GM23338 (cell line): Measurements from ENCODE around the gene EFCAB8. TPM values are rescaled to one million over a fixed set of nuclear protein-coding genes. Genes with fewer than 3 reads are reported as not detected.

Experiments used
- ATAC-seq: fragments of 200-7000 bp; cut with Tn5 transposase; 3 replicates; pipeline ENCODE4 v1.9.1; 2020
- DNase-seq: peaks from one replicate; pipeline ENCODE4 v3.0.0-alpha.2; 2015; ENCODE audit warnings: low spot score
- H2AFZ ChIP-seq: fragments of 200-600 bp; sonication (generic); 2 replicates; pipeline ENCODE4 v1.8.0; 2016; ENCODE audit warnings: antibody characterized with exemption, mild to moderate bottlenecking, moderate library complexity
- H3F3A ChIP-seq: fragments of 200-600 bp; sonication (generic); replicated peaks from 2 replicates; pipeline ENCODE4 v1.8.0; 2017; ENCODE audit warnings: antibody characterized with exemption, mixed run types, low read depth
- H3K27ac ChIP-seq: fragments of 200-600 bp; sonication (generic); 2 replicates; pipeline ENCODE4 v1.6.1; 2016; ENCODE audit warnings: low read depth
- H3K27me3 ChIP-seq: fragments of 200-600 bp; sonication (generic); 2 replicates; pipeline ENCODE4 v1.8.0; 2016; ENCODE audit warnings: mild to moderate bottlenecking, mixed run types, moderate library complexity; ENCODE audit not compliant: insufficient read depth
- H3K36me3 ChIP-seq: fragments of 200-600 bp; sonication (generic); 2 replicates; pipeline ENCODE4 v1.8.0; 2016; ENCODE audit warnings: mild to moderate bottlenecking; ENCODE audit not compliant: insufficient read depth
- H3K4me1 ChIP-seq: fragments of 200-600 bp; sonication (generic); 2 replicates; pipeline ENCODE4 v1.8.0; 2016; ENCODE audit warnings: mild to moderate bottlenecking, moderate library complexity; ENCODE audit not compliant: insufficient read depth
- H3K4me2 ChIP-seq: fragments of 200-600 bp; sonication (generic); 2 replicates; pipeline ENCODE4 v1.7.1; 2017; ENCODE audit warnings: mixed run types
- H3K4me3 ChIP-seq: fragments of 200-600 bp; sonication (generic); 2 replicates; pipeline ENCODE4 v1.6.1; 2016; ENCODE audit warnings: mixed run types
- H3K79me2 ChIP-seq: fragments of 200-600 bp; sonication (generic); replicated peaks from 2 replicates; pipeline ENCODE4 v1.8.0; 2017; ENCODE audit warnings: mild to moderate bottlenecking; ENCODE audit not compliant: insufficient read depth
- H3K9me2 ChIP-seq: fragments of 200-600 bp; sonication (generic); 2 replicates; pipeline ENCODE4 v1.8.0; 2017; ENCODE audit not compliant: insufficient read depth
- H4K20me1 ChIP-seq: fragments of 200-600 bp; sonication (generic); replicated peaks from 2 replicates; pipeline ENCODE4 v1.8.0; 2017; ENCODE audit warnings: mild to moderate bottlenecking; ENCODE audit not compliant: insufficient read depth
- H3K27ac Mint-ChIP-seq: 2 replicates; pipeline ENCODE4 v1.8.0; 2020; ENCODE audit warnings: inconsistent platforms, mild to moderate bottlenecking, moderate library complexity, mixed read lengths
- H3K27me3 Mint-ChIP-seq: 3 replicates; pipeline ENCODE4 v1.8.0; 2022; ENCODE audit warnings: low read depth, mild to moderate bottlenecking, moderate library complexity, mixed read lengths, inconsistent platforms; ENCODE audit not compliant: insufficient read depth, poor library complexity
- H3K36me3 Mint-ChIP-seq: 3 replicates; pipeline ENCODE4 v1.8.0; 2021; ENCODE audit warnings: low read depth, mild to moderate bottlenecking, inconsistent platforms, moderate library complexity, mixed read lengths
- H3K4me1 Mint-ChIP-seq: 3 replicates; pipeline ENCODE4 v1.8.0; 2020; ENCODE audit warnings: mild to moderate bottlenecking, inconsistent platforms, mixed read lengths
- H3K4me3 Mint-ChIP-seq: 3 replicates; pipeline ENCODE4 v1.8.0; 2021; ENCODE audit warnings: moderate library complexity, mild to moderate bottlenecking, inconsistent platforms, mixed read lengths
- H3K9me3 Mint-ChIP-seq: 3 replicates; pipeline ENCODE4 v1.8.0; 2020; ENCODE audit warnings: moderate library complexity, mild to moderate bottlenecking, inconsistent platforms, mixed read lengths
- CREB1 ChIP-seq: fragments of 250-450 bp; sonication (Bioruptor Pico); IDR thresholded peaks from 2 replicates; pipeline ENCODE4 v1.5.0; 2020; ENCODE audit warnings: low read depth, mild to moderate bottlenecking, moderate library complexity
- EZH2 ChIP-seq: fragments of 200-600 bp; sonication (generic); IDR thresholded peaks from one replicate; pipeline ENCODE4 v1.8.0; 2017; ENCODE audit warnings: antibody characterized with exemption, mild to moderate bottlenecking, low read depth; ENCODE audit not compliant: unreplicated experiment
- JUNB ChIP-seq: IDR thresholded peaks from one replicate; pipeline ENCODE4 v1.6.1; 2016; ENCODE audit warnings: antibody characterized with exemption; ENCODE audit not compliant: unreplicated experiment
- NANOG ChIP-seq: IDR thresholded peaks from 2 replicates; pipeline ENCODE4 v1.6.1; 2016; ENCODE audit warnings: antibody characterized with exemption, borderline replicate concordance
- POLR2AphosphoS5 ChIP-seq: IDR thresholded peaks from 2 replicates; pipeline ENCODE4 v1.6.1; 2016; ENCODE audit warnings: antibody characterized with exemption, low read depth
- ZNF114 ChIP-seq: fragments of 250-450 bp; sonication (Bioruptor Pico); IDR thresholded peaks from 2 replicates; pipeline ENCODE4 v1.5.0; 2020; ENCODE audit warnings: mild to moderate bottlenecking, moderate library complexity
- polyA plus RNA-seq: library from polyadenylated mRNA; unstranded; fragments of >200 nt; fragmentation: Nextera tagmentation; extraction: Ambion mirVana; gene quantifications from 2 replicates; pipeline ENCODE4 v1.2.1, GENCODE V29; 2016
- total RNA-seq: library from RNA; depleted of rRNA; stranded (reverse); fragments of >200 nt; shearing (Covaris generic); gene quantifications from 2 replicates; pipeline ENCODE4 v1.2.3, GENCODE V29; 2014
- TF ChIP-seq, protein P1 (sequence below): fragments of 250-450 bp; sonication (Bioruptor Pico); IDR thresholded peaks from 2 replicates; pipeline ENCODE4 v1.5.0; 2020; ENCODE audit warnings: mild to moderate bottlenecking, moderate library complexity
- TF ChIP-seq, protein P2 (sequence below): IDR thresholded peaks from 2 replicates; pipeline ENCODE4 v1.6.1; 2016; ENCODE audit warnings: antibody characterized with exemption
- TF ChIP-seq, protein P3 (sequence below): IDR thresholded peaks from one replicate; pipeline ENCODE4 v1.6.1; 2018; ENCODE audit warnings: antibody characterized with exemption; ENCODE audit not compliant: unreplicated experiment
- TF ChIP-seq, protein P4 (sequence below), 2 experiments: fragments of 200-600 bp in 1 of 2; sonication (generic) in 1 of 2; conservative IDR thresholded peaks; 2 replicates each; pipeline versions ENCODE4 v1.5.1 to v1.6.1; 2016 to 2017; ENCODE audit warnings: antibody characterized with exemption in 2 of 2, low read depth in 2 of 2, mild to moderate bottlenecking in 2 of 2, moderate library complexity in 1 of 2

Gene EFCAB8
- total and polyA plus RNA-seq, 2 experiments from 2014 or later = 0.35 TPM; not detected in 1

DNA sequence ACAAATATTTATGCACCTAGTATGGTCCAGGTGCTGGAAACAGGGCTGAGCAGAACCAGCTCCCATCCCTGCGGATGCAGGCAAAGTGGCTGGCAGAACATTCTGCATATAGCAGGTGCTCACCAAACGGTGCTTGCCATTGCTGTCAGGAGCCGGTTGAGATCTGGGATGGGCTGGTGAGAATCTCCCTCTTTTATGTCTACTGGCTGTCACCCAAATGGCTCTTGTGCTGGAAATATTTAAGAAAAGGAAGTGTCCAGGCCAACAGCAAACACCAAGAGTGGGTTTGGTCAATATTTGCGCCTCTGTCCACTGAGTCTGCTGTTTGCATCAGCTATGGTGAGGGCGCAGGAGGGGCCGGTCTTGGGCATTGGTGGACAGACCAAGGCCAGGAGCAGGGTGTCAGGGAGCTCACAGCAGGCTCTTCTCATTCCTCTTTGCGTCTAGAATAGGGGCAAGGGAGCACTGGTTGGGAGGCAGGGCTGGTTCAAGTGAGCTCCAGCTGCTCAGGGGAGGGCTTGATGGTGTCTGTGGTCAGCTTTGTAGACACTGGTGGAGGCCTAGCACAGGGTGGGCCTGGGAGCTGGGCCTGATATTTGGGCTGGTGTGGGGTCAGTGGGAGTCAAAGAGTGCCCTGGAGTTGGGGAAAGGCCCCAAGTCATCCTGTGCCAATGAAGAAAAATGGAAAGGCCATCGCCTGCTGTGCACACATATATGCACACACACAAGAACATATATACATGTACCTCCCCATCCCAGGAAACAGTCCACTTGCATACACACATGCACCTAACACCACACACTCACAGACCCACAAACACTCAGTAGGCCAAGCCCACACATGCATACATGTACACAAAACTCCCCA, 147.4 kb downstream of the EFCAB8 start (continued):
- TF ChIP-seq, protein P1, sequence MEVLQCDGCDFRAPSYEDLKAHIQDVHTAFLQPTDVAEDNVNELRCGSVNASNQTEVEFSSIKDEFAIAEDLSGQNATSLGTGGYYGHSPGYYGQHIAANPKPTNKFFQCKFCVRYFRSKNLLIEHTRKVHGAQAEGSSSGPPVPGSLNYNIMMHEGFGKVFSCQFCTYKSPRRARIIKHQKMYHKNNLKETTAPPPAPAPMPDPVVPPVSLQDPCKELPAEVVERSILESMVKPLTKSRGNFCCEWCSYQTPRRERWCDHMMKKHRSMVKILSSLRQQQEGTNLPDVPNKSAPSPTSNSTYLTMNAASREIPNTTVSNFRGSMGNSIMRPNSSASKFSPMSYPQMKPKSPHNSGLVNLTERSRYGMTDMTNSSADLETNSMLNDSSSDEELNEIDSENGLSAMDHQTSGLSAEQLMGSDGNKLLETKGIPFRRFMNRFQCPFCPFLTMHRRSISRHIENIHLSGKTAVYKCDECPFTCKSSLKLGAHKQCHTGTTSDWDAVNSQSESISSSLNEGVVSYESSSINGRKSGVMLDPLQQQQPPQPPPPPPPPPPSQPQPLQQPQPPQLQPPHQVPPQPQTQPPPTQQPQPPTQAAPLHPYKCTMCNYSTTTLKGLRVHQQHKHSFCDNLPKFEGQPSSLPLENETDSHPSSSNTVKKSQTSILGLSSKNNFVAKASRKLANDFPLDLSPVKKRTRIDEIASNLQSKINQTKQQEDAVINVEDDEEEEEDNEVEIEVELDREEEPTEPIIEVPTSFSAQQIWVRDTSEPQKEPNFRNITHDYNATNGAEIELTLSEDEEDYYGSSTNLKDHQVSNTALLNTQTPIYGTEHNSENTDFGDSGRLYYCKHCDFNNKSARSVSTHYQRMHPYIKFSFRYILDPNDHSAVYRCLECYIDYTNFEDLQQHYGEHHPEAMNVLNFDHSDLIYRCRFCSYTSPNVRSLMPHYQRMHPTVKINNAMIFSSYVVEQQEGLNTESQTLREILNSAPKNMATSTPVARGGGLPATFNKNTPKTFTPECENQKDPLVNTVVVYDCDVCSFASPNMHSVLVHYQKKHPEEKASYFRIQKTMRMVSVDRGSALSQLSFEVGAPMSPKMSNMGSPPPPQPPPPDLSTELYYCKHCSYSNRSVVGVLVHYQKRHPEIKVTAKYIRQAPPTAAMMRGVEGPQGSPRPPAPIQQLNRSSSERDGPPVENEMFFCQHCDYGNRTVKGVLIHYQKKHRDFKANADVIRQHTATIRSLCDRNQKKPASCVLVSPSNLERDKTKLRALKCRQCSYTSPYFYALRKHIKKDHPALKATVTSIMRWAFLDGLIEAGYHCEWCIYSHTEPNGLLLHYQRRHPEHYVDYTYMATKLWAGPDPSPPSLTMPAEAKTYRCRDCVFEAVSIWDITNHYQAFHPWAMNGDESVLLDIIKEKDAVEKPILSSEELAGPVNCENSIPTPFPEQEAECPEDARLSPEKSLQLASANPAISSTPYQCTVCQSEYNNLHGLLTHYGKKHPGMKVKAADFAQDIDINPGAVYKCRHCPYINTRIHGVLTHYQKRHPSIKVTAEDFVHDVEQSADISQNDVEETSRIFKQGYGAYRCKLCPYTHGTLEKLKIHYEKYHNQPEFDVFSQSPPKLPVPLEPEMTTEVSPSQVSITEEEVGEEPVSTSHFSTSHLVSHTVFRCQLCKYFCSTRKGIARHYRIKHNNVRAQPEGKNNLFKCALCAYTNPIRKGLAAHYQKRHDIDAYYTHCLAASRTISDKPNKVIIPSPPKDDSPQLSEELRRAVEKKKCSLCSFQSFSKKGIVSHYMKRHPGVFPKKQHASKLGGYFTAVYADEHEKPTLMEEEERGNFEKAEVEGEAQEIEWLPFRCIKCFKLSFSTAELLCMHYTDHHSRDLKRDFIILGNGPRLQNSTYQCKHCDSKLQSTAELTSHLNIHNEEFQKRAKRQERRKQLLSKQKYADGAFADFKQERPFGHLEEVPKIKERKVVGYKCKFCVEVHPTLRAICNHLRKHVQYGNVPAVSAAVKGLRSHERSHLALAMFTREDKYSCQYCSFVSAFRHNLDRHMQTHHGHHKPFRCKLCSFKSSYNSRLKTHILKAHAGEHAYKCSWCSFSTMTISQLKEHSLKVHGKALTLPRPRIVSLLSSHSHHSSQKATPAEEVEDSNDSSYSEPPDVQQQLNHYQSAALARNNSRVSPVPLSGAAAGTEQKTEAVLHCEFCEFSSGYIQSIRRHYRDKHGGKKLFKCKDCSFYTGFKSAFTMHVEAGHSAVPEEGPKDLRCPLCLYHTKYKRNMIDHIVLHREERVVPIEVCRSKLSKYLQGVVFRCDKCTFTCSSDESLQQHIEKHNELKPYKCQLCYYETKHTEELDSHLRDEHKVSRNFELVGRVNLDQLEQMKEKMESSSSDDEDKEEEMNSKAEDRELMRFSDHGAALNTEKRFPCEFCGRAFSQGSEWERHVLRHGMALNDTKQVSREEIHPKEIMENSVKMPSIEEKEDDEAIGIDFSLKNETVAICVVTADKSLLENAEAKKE (CRISPR knock-in tag) = no peak
- no peak for TF ChIP-seq EZH2
- no peak for TF ChIP-seq NANOG
- TF ChIP-seq POLR2AphosphoS5 = no peak

DNA sequence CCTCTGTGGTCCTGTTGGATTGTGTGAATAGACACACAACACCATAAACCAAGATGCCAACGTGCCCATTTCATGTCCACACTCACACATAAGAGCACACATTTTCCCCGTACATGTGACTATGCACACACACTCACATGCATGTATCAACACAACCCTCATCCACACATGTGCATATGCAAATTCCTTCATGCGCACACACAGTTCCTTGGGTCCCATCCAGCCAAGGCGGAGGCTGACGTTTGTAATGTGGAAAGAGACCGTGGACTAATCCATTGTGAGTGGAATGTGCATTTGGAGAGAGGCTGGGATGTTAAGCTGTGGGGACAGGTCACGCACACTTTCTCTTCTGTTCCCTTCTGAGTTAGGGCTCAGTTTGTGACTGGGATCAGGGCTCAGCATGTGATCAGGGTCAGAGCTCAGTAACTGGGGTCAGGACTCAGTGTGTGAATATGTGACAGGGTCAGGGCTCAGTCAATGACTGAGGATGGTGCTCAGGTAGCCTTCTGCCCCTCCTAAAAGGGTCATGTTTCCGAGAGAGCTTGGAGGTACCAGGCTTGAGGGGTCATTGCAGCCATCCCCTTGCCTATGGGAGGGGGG, 148.2 kb downstream of the EFCAB8 start:
- H3K27me3 Mint-ChIP-seq = peaks cover 11% of the 10 kb centered on the region
- H3K36me3 Mint-ChIP-seq = peaks cover 3% of the 10 kb centered on the region; the same call in 1 of the 3 replicates
- no peak overlapping the region for H3K27ac Mint-ChIP-seq
- Histone ChIP-seq H3K27ac (no peak overlapping the region), H3K4me3 (no peak overlapping the region), H3K27me3 (no peaks in the 10 kb centered on the region), H3K4me2 (no peak overlapping the region), H3F3A (no peaks in the 10 kb centered on the region), H3K36me3 (no peaks in the 10 kb centered on the region), H3K79me2 (no peaks in the 10 kb centered on the region), H3K4me1 (no peaks in the 10 kb centered on the region), H2AFZ (no peak overlapping the region), H3K9me2 (no peaks in the 10 kb centered on the region), H4K20me1 (no peaks in the 10 kb centered on the region)
- peaks cover 2% of the 10 kb centered on the region; the same call in 1 of the 3 replicates for H3K4me1 Mint-ChIP-seq
- ATAC-seq (no peak), DNase-seq (no peak)
- peaks cover 4% of the 10 kb centered on the region; the same call in 2 of the 3 replicates for H3K9me3 Mint-ChIP-seq
- no peak overlapping the region for H3K4me3 Mint-ChIP-seq
- TF ChIP-seq, protein P2, sequence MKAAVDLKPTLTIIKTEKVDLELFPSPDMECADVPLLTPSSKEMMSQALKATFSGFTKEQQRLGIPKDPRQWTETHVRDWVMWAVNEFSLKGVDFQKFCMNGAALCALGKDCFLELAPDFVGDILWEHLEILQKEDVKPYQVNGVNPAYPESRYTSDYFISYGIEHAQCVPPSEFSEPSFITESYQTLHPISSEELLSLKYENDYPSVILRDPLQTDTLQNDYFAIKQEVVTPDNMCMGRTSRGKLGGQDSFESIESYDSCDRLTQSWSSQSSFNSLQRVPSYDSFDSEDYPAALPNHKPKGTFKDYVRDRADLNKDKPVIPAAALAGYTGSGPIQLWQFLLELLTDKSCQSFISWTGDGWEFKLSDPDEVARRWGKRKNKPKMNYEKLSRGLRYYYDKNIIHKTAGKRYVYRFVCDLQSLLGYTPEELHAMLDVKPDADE = no peak
- no peak for TF ChIP-seq JUNB
- TF ChIP-seq EZH2 = no peak
- TF ChIP-seq, protein P3, sequence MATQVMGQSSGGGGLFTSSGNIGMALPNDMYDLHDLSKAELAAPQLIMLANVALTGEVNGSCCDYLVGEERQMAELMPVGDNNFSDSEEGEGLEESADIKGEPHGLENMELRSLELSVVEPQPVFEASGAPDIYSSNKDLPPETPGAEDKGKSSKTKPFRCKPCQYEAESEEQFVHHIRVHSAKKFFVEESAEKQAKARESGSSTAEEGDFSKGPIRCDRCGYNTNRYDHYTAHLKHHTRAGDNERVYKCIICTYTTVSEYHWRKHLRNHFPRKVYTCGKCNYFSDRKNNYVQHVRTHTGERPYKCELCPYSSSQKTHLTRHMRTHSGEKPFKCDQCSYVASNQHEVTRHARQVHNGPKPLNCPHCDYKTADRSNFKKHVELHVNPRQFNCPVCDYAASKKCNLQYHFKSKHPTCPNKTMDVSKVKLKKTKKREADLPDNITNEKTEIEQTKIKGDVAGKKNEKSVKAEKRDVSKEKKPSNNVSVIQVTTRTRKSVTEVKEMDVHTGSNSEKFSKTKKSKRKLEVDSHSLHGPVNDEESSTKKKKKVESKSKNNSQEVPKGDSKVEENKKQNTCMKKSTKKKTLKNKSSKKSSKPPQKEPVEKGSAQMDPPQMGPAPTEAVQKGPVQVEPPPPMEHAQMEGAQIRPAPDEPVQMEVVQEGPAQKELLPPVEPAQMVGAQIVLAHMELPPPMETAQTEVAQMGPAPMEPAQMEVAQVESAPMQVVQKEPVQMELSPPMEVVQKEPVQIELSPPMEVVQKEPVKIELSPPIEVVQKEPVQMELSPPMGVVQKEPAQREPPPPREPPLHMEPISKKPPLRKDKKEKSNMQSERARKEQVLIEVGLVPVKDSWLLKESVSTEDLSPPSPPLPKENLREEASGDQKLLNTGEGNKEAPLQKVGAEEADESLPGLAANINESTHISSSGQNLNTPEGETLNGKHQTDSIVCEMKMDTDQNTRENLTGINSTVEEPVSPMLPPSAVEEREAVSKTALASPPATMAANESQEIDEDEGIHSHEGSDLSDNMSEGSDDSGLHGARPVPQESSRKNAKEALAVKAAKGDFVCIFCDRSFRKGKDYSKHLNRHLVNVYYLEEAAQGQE = no peak
- TF ChIP-seq CREB1 (CRISPR knock-in tag) = no peak
- no peak for TF ChIP-seq ZNF114 (CRISPR knock-in tag)
- no peak for TF ChIP-seq NANOG
- TF ChIP-seq, protein P4, sequence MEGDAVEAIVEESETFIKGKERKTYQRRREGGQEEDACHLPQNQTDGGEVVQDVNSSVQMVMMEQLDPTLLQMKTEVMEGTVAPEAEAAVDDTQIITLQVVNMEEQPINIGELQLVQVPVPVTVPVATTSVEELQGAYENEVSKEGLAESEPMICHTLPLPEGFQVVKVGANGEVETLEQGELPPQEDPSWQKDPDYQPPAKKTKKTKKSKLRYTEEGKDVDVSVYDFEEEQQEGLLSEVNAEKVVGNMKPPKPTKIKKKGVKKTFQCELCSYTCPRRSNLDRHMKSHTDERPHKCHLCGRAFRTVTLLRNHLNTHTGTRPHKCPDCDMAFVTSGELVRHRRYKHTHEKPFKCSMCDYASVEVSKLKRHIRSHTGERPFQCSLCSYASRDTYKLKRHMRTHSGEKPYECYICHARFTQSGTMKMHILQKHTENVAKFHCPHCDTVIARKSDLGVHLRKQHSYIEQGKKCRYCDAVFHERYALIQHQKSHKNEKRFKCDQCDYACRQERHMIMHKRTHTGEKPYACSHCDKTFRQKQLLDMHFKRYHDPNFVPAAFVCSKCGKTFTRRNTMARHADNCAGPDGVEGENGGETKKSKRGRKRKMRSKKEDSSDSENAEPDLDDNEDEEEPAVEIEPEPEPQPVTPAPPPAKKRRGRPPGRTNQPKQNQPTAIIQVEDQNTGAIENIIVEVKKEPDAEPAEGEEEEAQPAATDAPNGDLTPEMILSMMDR (conservative IDR thresholded peaks at IDR 0.05; ENCODE audit: low read depth in 2 of 2) = no peak
